ENCODE data around the gene CHMP5.

The CHMP5 gene

GRCh38 chr9:33320230-33320567, 55.4 kb downstream of the CHMP5 start:
- no peak for DNase-seq

DNA sequence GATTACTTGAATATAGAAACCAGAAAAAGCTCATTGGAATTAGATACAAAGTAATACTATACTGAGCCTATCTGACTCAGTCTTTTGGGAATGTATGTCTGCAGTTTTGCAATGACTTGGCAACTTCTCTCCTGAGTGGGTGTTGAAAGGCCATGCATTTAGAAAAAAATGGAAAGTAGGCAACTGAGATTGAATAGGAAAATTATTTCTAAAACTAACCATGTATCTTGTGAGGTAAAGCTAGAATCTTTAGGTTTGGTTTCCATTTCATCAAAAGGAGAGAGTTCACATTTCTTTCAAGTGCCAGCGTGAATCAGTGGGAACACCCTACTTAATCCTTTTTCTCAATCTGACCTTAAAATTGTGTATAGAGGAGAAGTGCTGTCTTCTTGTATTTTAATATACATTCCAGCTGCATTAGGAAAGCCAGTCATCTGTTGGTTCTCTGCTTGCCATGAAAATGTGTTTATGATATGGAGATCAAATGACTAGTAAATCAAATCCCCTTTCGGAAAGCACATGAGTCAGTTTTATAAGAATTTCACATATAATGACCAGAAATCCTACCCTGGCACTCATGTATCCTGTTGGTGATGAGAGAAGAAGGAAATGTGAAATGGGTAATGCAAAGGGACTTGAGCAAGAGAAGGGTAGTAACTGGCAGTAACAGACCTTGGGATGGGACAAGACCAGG, 55.9 kb downstream of the CHMP5 start:
- no peak for DNase-seq

DNA sequence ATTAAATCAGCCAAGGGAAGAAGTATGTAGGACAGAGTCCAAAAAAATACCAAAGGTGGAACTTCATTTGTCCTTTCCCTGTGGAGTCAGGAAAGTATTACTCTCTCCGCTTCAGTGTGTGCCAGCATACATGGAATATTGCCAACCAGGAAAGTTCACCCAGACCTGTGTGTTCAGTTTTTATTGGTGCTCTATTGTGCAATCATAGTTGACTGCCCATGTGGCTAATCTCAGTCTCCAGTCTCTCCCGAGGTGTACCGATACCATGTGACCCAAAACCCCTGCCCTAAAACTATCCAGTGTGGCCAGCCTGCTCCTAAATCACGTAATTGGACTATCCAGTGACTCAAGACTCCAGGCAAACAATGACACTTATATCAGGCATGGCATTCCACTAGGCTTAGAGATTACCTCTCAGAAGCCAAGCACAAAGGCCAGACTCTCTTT, 64.3 kb downstream of the CHMP5 start:
- DNase-seq, result no peak

DNA sequence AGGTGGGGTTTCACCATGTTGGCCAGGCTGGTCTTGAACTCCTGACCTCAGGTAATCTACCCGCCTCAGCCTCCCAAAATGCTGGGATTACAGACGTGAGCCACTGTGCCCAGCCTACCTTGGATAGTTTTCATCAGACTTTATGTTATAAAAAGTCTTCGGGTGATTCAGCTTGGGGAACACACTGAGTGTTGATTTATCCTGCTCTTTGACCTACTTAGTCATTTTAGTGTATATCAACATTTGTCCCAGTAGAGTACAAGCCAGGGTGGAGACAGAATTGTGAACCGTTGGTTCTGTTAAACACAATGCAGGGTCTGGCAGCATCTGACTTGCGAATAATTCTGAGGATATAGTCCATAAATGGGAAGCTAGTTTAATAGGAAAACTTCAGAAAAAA, 65.1 kb downstream of the CHMP5 start:
- DNase-seq, result no peak

DNA sequence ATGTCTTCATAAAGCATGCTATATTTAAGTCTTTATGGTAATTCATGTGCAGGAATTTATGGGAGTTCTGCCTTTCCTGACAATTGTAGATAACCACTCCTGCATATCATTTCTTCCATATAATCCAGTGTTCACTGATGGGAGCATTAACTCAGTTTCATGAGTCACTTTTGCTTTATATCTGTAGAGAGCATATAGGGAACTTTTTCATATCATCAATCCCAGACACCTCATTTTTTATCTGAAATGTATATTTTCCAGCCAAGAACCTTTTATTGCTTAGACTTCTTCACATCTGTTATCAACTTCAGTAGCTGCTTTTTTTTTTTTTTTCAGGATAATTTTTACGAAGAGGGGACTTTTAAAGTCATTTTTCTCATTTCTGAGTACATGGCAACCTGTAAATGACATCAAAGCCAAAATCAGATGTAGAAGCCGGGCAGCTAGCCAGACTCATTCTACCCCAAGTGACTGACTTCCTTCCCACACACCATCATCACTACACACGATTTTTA, 66.6 kb downstream of the CHMP5 start:
- no peak for DNase-seq
